ENCODE results near the gene REEP6.
"Not testable (repeated sequence)": the region's sequence is repeated elsewhere in the genome, so short reads cannot be mapped to it uniquely, and the experiment has no call there.

REEP6 gene

GRCh38 chr19:1509602-1510441 is 18.8 kb downstream of the REEP6 start:
- DNase-seq = no peak

- DNase-seq = no peak
These were observed 19.4 kb downstream of the REEP6 start for GRCh38 chr19:1510442-1510806.

GRCh38 chr19:1510807-1511206 is 19.8 kb downstream of the REEP6 start:
- DNase-seq = no peak

GRCh38 chr19:1511318-1512317 is 20.6 kb downstream of the REEP6 start:
- DNase-seq = no peak

- DNase-seq = peak; percentile 47
These were observed 21.9 kb downstream of the REEP6 start, which contains the start of gene ADAMTSL5 for GRCh38 chr19:1512671-1513498. ADAMTSL5 (minus strand) TSS chr19:1513019; CDS start chr19:1510943, 2,076 bp downstream.

GRCh38 chr19:1513499-1514294 is 22.7 kb downstream of the REEP6 start:
- DNase-seq = peak; percentile 66

GRCh38 chr19:1514295-1514661 is 23.3 kb downstream of the REEP6 start:
- DNase-seq = no peak

GRCh38 chr19:1514986-1515721 is 24.2 kb downstream of the REEP6 start:
- no peak for DNase-seq

GRCh38 chr19:1516395-1516753 is 25.4 kb downstream of the REEP6 start:
- DNase-seq = no peak

- no peak for DNase-seq
These were observed 27.5 kb downstream of the REEP6 start for GRCh38 chr19:1518471-1518870.

- DNase-seq = not testable (repeated sequence)
These were observed 28.8 kb downstream of the REEP6 start for GRCh38 chr19:1519802-1520201.

- no peak for DNase-seq
These were observed 29.3 kb downstream of the REEP6 start for GRCh38 chr19:1520203-1520780.

GRCh38 chr19:1521636-1522035 is 30.7 kb downstream of the REEP6 start:
- DNase-seq = no peak

- no peak for DNase-seq
These were observed 31.1 kb downstream of the REEP6 start for GRCh38 chr19:1522061-1522460.

GRCh38 chr19:1522838-1523237 is 31.9 kb downstream of the REEP6 start:
- no peak for DNase-seq

- no peak for DNase-seq
These were observed 32.7 kb downstream of the REEP6 start, which contains the start of gene PLK5 for GRCh38 chr19:1523412-1524286. PLK5 (plus strand) TSS chr19:1524077; CDS start chr19:1526997, 2,920 bp downstream.

- DNase-seq = no peak
These were observed 33.4 kb downstream of the REEP6 start for GRCh38 chr19:1524287-1524971.

- DNase-seq = no peak
These were observed 34.0 kb downstream of the REEP6 start for GRCh38 chr19:1524972-1525325.

GRCh38 chr19:1525343-1525742 is 34.4 kb downstream of the REEP6 start:
- DNase-seq = no peak
